K562 (cell line): ENCODE results near the gene MS4A2. TPM values are rescaled to one million over a fixed set of nuclear protein-coding genes. Genes with fewer than 3 reads are reported as not detected.

Source experiments
- ATAC-seq: fragments of 200-7000 bp; cut with Tn5 transposase; 3 replicates; pipeline ENCODE4 v1.9.1; 2020; ENCODE audit warnings: moderate library complexity
- BruUV-seq: library from RNA; stranded (reverse); fragments of 400-500 nt; replicated peaks from 2 replicates; lab custom pipeline; 2021; lab: Mats Ljungman, UMichigan
- CTCF ChIA-PET: fragments of 300-600 bp; formaldehyde crosslinking; extraction: SDS; loops from one replicate; lab custom pipeline; 2021; ENCODE audit warnings: low intra/inter-chr PET ratio; lab: Yijun Ruan, JAX
- POLR2A ChIA-PET: fragments of 300-600, 350-650 bp; sonication (Branson Sonifier 250); formaldehyde crosslinking; extraction: SDS; loops from one replicate; lab custom pipeline; 2021; ENCODE audit warnings: antibody characterized with exemption, inconsistent platforms; lab: Yijun Ruan, JAX
- DNase-seq, 4 experiments: peaks; one replicate each; pipeline versions ENCODE4 v3.0.0 to v3.0.0-alpha.2; 2011 to 2018; ENCODE audit warnings: low spot score in 3 of 4, mixed read lengths in 3 of 4; ENCODE audit errors: extremely low read depth in 1 of 4
- FAIRE-seq: peaks from 2 replicates; lab custom pipeline; 2011; peaks lifted over from hg19 to GRCh38; lab: Jason Lieb, UNC
- H2AFZ ChIP-seq: 2 replicates; pipeline ENCODE4 v1.6.0; 2011; ENCODE audit warnings: low read depth, low read length, control low read depth, inconsistent platforms
- H3K27ac ChIP-seq: fragments of 200-600 bp; 3 replicates; pipeline ENCODE4 v1.8.0; 2011; ENCODE audit warnings: low read depth, mild to moderate bottlenecking, control low read depth, inconsistent platforms, low read length, moderate library complexity, mixed read lengths; ENCODE audit errors: extremely low read depth
- H3K27me3 ChIP-seq, 2 experiments: fragments of 300-600 bp in 1 of 2; 2 replicates in 1 of 2; 3 replicates in 1 of 2; pipeline versions ENCODE4 v1.6.0 to v1.8.0; 2011; ENCODE audit warnings: inconsistent platforms in 2 of 2, low read length in 2 of 2, mild to moderate bottlenecking in 1 of 2, mixed read lengths in 1 of 2, moderate library complexity in 1 of 2; ENCODE audit not compliant: control insufficient read depth in 2 of 2, insufficient read depth in 2 of 2
- H3K36me3 ChIP-seq: fragments of 300-600 bp; 3 replicates; pipeline ENCODE4 v1.8.0; 2011; ENCODE audit warnings: mild to moderate bottlenecking, low read length, inconsistent platforms; ENCODE audit not compliant: control insufficient read depth, insufficient read depth
- H3K4me1 ChIP-seq, 2 experiments: fragments of 200-600 bp in 1 of 2; replicated peaks in 1 of 2; 2 replicates in 1 of 2; 3 replicates in 1 of 2; pipeline versions ENCODE4 v1.5.1 to v1.8.0; 2011; ENCODE audit warnings: inconsistent platforms in 2 of 2, low read length in 2 of 2, mild to moderate bottlenecking in 1 of 2, mixed read lengths in 1 of 2, moderate library complexity in 1 of 2; ENCODE audit not compliant: control insufficient read depth in 2 of 2, insufficient read depth in 2 of 2
- H3K4me2 ChIP-seq: 2 replicates; pipeline ENCODE4 v1.6.1; 2011; ENCODE audit warnings: low read length, control low read depth, inconsistent platforms, mixed read lengths; ENCODE audit not compliant: insufficient read depth
- H3K4me3 ChIP-seq: fragments of 200-600 bp; sonication (generic), shearing (Covaris generic); 2 replicates; pipeline ENCODE4 v1.5.1; 2016; ENCODE audit warnings: control low read depth, inconsistent platforms
- H3K79me2 ChIP-seq: fragments of 200-600 bp; 3 replicates; pipeline ENCODE4 v1.8.0; 2011; ENCODE audit warnings: low read length, inconsistent platforms; ENCODE audit not compliant: control insufficient read depth, insufficient read depth
- H3K9ac ChIP-seq, 2 experiments: 2 replicates each; pipeline versions ENCODE4 v1.6.0 to v1.6.1; 2011; ENCODE audit warnings: low read depth in 2 of 2, low read length in 2 of 2, control low read depth in 1 of 2, inconsistent platforms in 1 of 2, mild to moderate bottlenecking in 1 of 2, mixed read lengths in 1 of 2; ENCODE audit not compliant: insufficient read depth in 1 of 2
- H3K9me1 ChIP-seq: one replicate; pipeline ENCODE4 v1.6.0; 2011; ENCODE audit warnings: inconsistent platforms, mild to moderate bottlenecking, low read length, moderate library complexity; ENCODE audit not compliant: control insufficient read depth, insufficient read depth
- H3K9me3 ChIP-seq: replicated peaks from 2 replicates; pipeline ENCODE4 v1.5.1; 2011; ENCODE audit warnings: low read depth, low read length, inconsistent platforms; ENCODE audit not compliant: control insufficient read depth, insufficient read depth
- H4K20me1 ChIP-seq: replicated peaks from 2 replicates; pipeline ENCODE4 v1.6.1; 2011; ENCODE audit warnings: low read length, inconsistent platforms, mixed read lengths; ENCODE audit not compliant: control insufficient read depth, insufficient read depth
- CCNT2 ChIP-seq: IDR thresholded peaks from 2 replicates; pipeline ENCODE4 v1.6.1; 2011; ENCODE audit warnings: borderline replicate concordance, low read depth, mild to moderate bottlenecking, moderate library complexity, mixed read lengths, low read length; ENCODE audit not compliant: insufficient read length; ENCODE audit errors: extremely low read depth
- LEF1 ChIP-seq: fragments of 450-650 bp; IDR thresholded peaks from 2 replicates; pipeline ENCODE4 v1.6.1; 2016; ENCODE audit warnings: mild to moderate bottlenecking
- MAZ ChIP-seq, 2 experiments: fragments of 450-650 bp in 1 of 2; sonication (generic) in 1 of 2; formaldehyde crosslinking; IDR thresholded peaks in 1 of 2; conservative IDR thresholded peaks in 1 of 2; 2 replicates each; pipeline versions ENCODE4 v1.4.0 to v1.5.0; 2020; ENCODE audit warnings: mild to moderate bottlenecking in 1 of 2, missing genetic modification reagents in 1 of 2
- MLX ChIP-seq, 2 experiments: fragments of 450-650 bp in 1 of 2; sonication (generic) in 1 of 2; formaldehyde crosslinking; conservative IDR thresholded peaks; 2 replicates each; pipeline versions ENCODE4 v1.4.0 to v1.8.1; 2020 to 2022; ENCODE audit warnings: mild to moderate bottlenecking in 1 of 2, missing genetic modification reagents in 1 of 2
- NCOA1 ChIP-seq: fragments of 450-650 bp; IDR thresholded peaks from 2 replicates; pipeline ENCODE4 v1.6.1; 2016; ENCODE audit warnings: low read depth
- NUFIP1 ChIP-seq: fragments of 450-650 bp; IDR thresholded peaks from 2 replicates; pipeline ENCODE4 v1.6.1; 2018; ENCODE audit not compliant: partially characterized antibody
- SMARCA5 ChIP-seq: fragments of 450-650 bp; IDR thresholded peaks from 2 replicates; pipeline ENCODE4 v1.6.1; 2016
- SMARCE1 ChIP-seq: fragments of 450-650 bp; IDR thresholded peaks from 2 replicates; pipeline ENCODE4 v1.7.1; 2016; ENCODE audit warnings: mild to moderate bottlenecking
- SPI1 ChIP-seq: IDR thresholded peaks from 2 replicates; pipeline ENCODE4 v1.6.1; 2011; ENCODE audit warnings: low read depth, low read length, control low read depth, borderline replicate concordance
- STAT6 ChIP-seq: sonication (generic); formaldehyde crosslinking; IDR thresholded peaks from 2 replicates; pipeline ENCODE4 v1.8.1; 2023; ENCODE audit warnings: mild to moderate bottlenecking, missing genetic modification reagents
- TBL1XR1 ChIP-seq, 2 experiments: IDR thresholded peaks; 2 replicates each; pipeline ENCODE4 v1.6.1; 2012; ENCODE audit warnings: improper control_type of control experiment in 2 of 2, low read length in 2 of 2, mild to moderate bottlenecking in 1 of 2
- ZFP1 ChIP-seq: fragments of 450-650 bp; formaldehyde crosslinking; IDR thresholded peaks from 2 replicates; pipeline ENCODE4 v1.4.0; 2020; ENCODE audit warnings: mild to moderate bottlenecking, mixed read lengths
- ZNF311 ChIP-seq: fragments of 250-450 bp; sonication (Bioruptor Pico); IDR thresholded peaks from 2 replicates; pipeline ENCODE4 v1.4.0; 2020; ENCODE audit warnings: mild to moderate bottlenecking, moderate library complexity
- ZNF444 ChIP-seq: fragments of 250-450 bp; sonication (Bioruptor Pico); IDR thresholded peaks from 2 replicates; pipeline ENCODE4 v1.4.0; 2020; ENCODE audit warnings: mild to moderate bottlenecking, moderate library complexity
- WGBS: fragments of 100-300 bp; shearing (Covaris generic); methylation state at CpG from one replicate; pipeline ENCODE4 v1.1.6; 2016; ENCODE audit warnings: low coverage, mixed read lengths; ENCODE audit not compliant: insufficient coverage; ENCODE audit errors: missing lambda C conversion rate; 5-methylcytosine and 5-hydroxymethylcytosine counted together
- in situ Hi-C: fragments of 300-500 bp; cut with MboI; formaldehyde crosslinking; loops from 4 replicates; pipeline ENCODE4 v1.15.0; 2018; ENCODE audit warnings: inconsistent platforms, mixed read lengths
- intact Hi-C: fragments of 100-400 bp; cut with micrococcal nuclease; formaldehyde crosslinking; loops from 2 replicates; pipeline ENCODE4 v1.14.2; 2022
- polyA plus RNA-seq, 8 experiments: library from polyadenylated mRNA; depleted of rRNA in 4 of 8; stranded (reverse) in 5 of 8; unstranded in 3 of 8; fragments of >200 nt; fragmentation: Nextera tagmentation in 2 of 8; fragmentation: Illumina TruSeq in 1 of 8; extraction: Ambion mirVana in 2 of 8; extraction: Trizol in 1 of 8; gene quantifications; 2 replicates each; pipeline versions ENCODE4 v1.2.1 to v1.2.3, GENCODE V29; 2011 to 2014; ENCODE audit warnings: inconsistent platforms in 1 of 8, missing spikeins in 1 of 8
- total RNA-seq, 7 experiments: library from RNA; depleted of rRNA in 6 of 7; stranded (reverse); fragments of >200 nt in 6 of 7; fragmentation: Illumina TruSeq in 2 of 7; extraction: Trizol in 2 of 7; gene quantifications; 2 replicates each; pipeline versions ENCODE4 v1.2.1 to v1.2.3, GENCODE V29; 2011 to 2021; ENCODE audit warnings: low replicate concordance in 1 of 7

MS4A2 gene
- total and polyA plus RNA-seq, 9 of the 15 experiments (the other 6 are each of a cell fraction or from before 2014, with no cell fraction given) = 0.06 to 5.7 (median 0.86) TPM

GRCh38 chr11:60059521-60060240 lies 28.8 kb upstream of the MS4A2 start (continued):
- TF ChIP-seq SMARCA5 = peak; percentile 68; the same call in 1 of the 2 replicates
- TF ChIP-seq ZNF444 = no peak
- no peak for TF ChIP-seq NUFIP1
- TF ChIP-seq, all 486 proteins: peak for 7

GRCh38 chr11:60064111-60064510 lies 24.4 kb upstream of the MS4A2 start:
- Histone ChIP-seq H3K9me3 (peaks cover 3% of the 10 kb centered on the region; the same call in 1 of the 2 replicates), H4K20me1 (no peaks in the 10 kb centered on the region)
- BruUV-seq = no TSS peak
- TF ChIP-seq LEF1 (no peak), STAT6 (CRISPR knock-in tag) (no peak), ZNF311 (CRISPR knock-in tag) (peak; percentile 11; the same call in 1 of the 2 replicates), SPI1 (peak; percentile 99), SMARCE1 (peak; percentile 25; the same call in 1 of the 2 replicates), NCOA1 (no peak), CCNT2 (no peak), ZFP1 (0 out of 2 replicates have a peak, but pooled peaks have one; percentile 16), MLX (CRISPR knock-in tag; conservative IDR thresholded peaks at IDR 0.05) (no peak), TBL1XR1 (IDR thresholded peaks at IDR 0.05; ENCODE audit: low read length in 2 of 2) (no peak), MAZ (CRISPR knock-in tag; conservative IDR thresholded peaks at IDR 0.05 in 1 of 2, IDR thresholded peaks at IDR 0.05 in 1 of 2) (peak in 1 of 2 experiments; percentile 26; a peak in 1 of 4 replicates)
- TF ChIP-seq, all 486 proteins: peak for 5
- peaks cover 0 to 13% of the 10 kb centered on the region in 2 experiments; a peak in 2 of 5 replicates for H3K4me1 ChIP-seq
- H3K79me2 ChIP-seq = peaks cover 18% of the 10 kb centered on the region; the same call in 2 of the 3 replicates
- H3K9ac ChIP-seq = no peak overlapping the region
- no peaks in the 10 kb centered on the region for H3K9me1 ChIP-seq
- no peak overlapping the region for H3K4me2 ChIP-seq
- ChIA-PET POLR2A (interaction anchor here (0.6 kb wide), 1 partner anchor 119 kb away, joined by 3 read pairs; no protein-coding TSS in a partner anchor), CTCF (no interaction called here)
- no peak overlapping the region for H3K4me3 ChIP-seq
- 45% methylated on average over 1 of the region's 1 CpG for WGBS
- no peak for DNase-seq
- H3K36me3 ChIP-seq = 0 out of 3 replicates have a peak, but pooled peaks cover 5% of the 10 kb centered on the region
- in situ Hi-C loops (no loop called here), intact Hi-C loops (loop anchor here (10.0 kb wide), 1 partner anchor 131 kb away; no protein-coding TSS in a partner anchor)
- no peak for FAIRE-seq
- ATAC-seq = peak; percentile 39; the same call in 1 of the 3 replicates
- H3K27me3 ChIP-seq = no peaks in the 10 kb centered on the region
- H3K27ac ChIP-seq = peak overlapping the region; percentile 23; the same call in 1 of the 3 replicates
- peak overlapping the region; percentile 72 for H2AFZ ChIP-seq
